H1 (cell line): Measurements from ENCODE around the gene CCSAP. TPM values are rescaled to one million over a fixed set of nuclear protein-coding genes. Genes with fewer than 3 reads are reported as not detected.

Experiments used
- CTBP2 ChIP-seq: IDR thresholded peaks from 2 replicates; pipeline ENCODE4 v1.7.0; 2011; ENCODE audit warnings: borderline replicate concordance, mild to moderate bottlenecking, moderate library complexity, mixed read lengths, low read length; ENCODE audit not compliant: insufficient read depth, insufficient read length
- SP2 ChIP-seq: IDR thresholded peaks from 2 replicates; pipeline ENCODE4 v1.6.1; 2012; ENCODE audit warnings: mild to moderate bottlenecking, low read length, inconsistent platforms
- TEAD4 ChIP-seq: IDR thresholded peaks from 2 replicates; pipeline ENCODE4 v1.6.1; 2012; ENCODE audit warnings: low read depth, low read length, inconsistent platforms, mixed read lengths
- polyA plus RNA-seq, 7 experiments: library from polyadenylated mRNA; depleted of rRNA in 3 of 7; stranded (reverse) in 5 of 7; unstranded in 2 of 7; fragments of >200 nt in 5 of 7; fragments of 200-250 nt in 2 of 7; gene quantifications; 1 replicate in 5 of 7; 2 replicates in 1 of 7; 4 replicates in 1 of 7; pipeline versions ENCODE4 v1.2.1 to v1.2.3, GENCODE V29; 2011 to 2013; ENCODE audit warnings: missing spikeins in 2 of 7, mixed read lengths in 2 of 7
- total RNA-seq: library from RNA; stranded (reverse); fragmentation: NEBNext Ultra II Directional; extraction: Animal tissue kit (Norgen Biotek cat#: 25700); gene quantifications from 2 replicates; pipeline ENCODE4 v1.2.1, GENCODE V29; 2021

The CCSAP gene
- total and polyA plus RNA-seq, 2 of the 8 experiments (the other 6 are each of a cell fraction or from before 2014, with no cell fraction given), result 3.5 to 17.2 TPM

- no peak for TF ChIP-seq CTBP2
- TF ChIP-seq SP2, result no peak
- no peak for TF ChIP-seq TEAD4
These were observed 34.6 kb upstream of the CCSAP start (continued) for GRCh38 chr1:229377429-229377828.
